Measurements from ENCODE around the gene RFPL4AL1.

GRCh38 chr19:55820037-55820436 is 51.1 kb downstream of the RFPL4AL1 start:
- no peak for TF ChIP-seq POLR2A (IDR thresholded peaks at IDR 0.05)
- TF ChIP-seq CTCF (IDR thresholded peaks at IDR 0.05): no peak
- no peak for TF ChIP-seq EP300 (IDR thresholded peaks at IDR 0.05)

Measured in tibial nerve (tissue), 4 donors.